T-helper 2 cell treated with Interferon-gamma antibody and Interleukin-4, amounts not matched to agents 5 μg/mL and 100 μg/mL, for 36 hours (primary cell): Measurements from ENCODE around the gene TEX22.
A peak's percentile ranks its signal among the peaks of the same experiment; 100 is the strongest.

Source experiments
- DNase-seq: peaks from one replicate; pipeline ENCODE4 v3.0.0; 2021; ENCODE audit warnings: low spot score
- H3K27ac Mint-ChIP-seq: one replicate; pipeline ENCODE4 v1.8.0; 2021; ENCODE audit warnings: mild to moderate bottlenecking, mixed read lengths
- H3K27me3 Mint-ChIP-seq: one replicate; pipeline ENCODE4 v1.8.0; 2021; ENCODE audit warnings: low read depth, mixed read lengths
- H3K36me3 Mint-ChIP-seq: one replicate; pipeline ENCODE4 v1.8.0; 2021; ENCODE audit warnings: low read depth, mixed read lengths
- H3K4me1 Mint-ChIP-seq: one replicate; pipeline ENCODE4 v1.8.0; 2021; ENCODE audit warnings: low read depth, mixed read lengths
- H3K4me3 Mint-ChIP-seq: one replicate; pipeline ENCODE4 v1.8.0; 2022; ENCODE audit warnings: mild to moderate bottlenecking, moderate library complexity, mixed read lengths
- H3K9me3 Mint-ChIP-seq: one replicate; pipeline ENCODE4 v1.8.0; 2021; ENCODE audit warnings: mixed read lengths

Gene TEX22

GRCh38 chr14:105394714-105395537 is 3.4 kb upstream of the TEX22 start:
- H3K27me3 Mint-ChIP-seq = no peaks in the 10 kb centered on the region
- DNase-seq = no peak
- H3K27ac Mint-ChIP-seq = no peak overlapping the region
- no peak overlapping the region for H3K4me3 Mint-ChIP-seq
- no peaks in the 10 kb centered on the region for H3K9me3 Mint-ChIP-seq
- H3K36me3 Mint-ChIP-seq = peaks cover 11% of the 10 kb centered on the region
- peaks cover 10% of the 10 kb centered on the region for H3K4me1 Mint-ChIP-seq

GRCh38 chr14:105395538-105395854 is 2.8 kb upstream of the TEX22 start:
- H3K4me1 Mint-ChIP-seq = peaks cover 5% of the 10 kb centered on the region
- no peak overlapping the region for H3K4me3 Mint-ChIP-seq
- no peak overlapping the region for H3K27ac Mint-ChIP-seq
- no peaks in the 10 kb centered on the region for H3K27me3 Mint-ChIP-seq
- peaks cover 16% of the 10 kb centered on the region for H3K36me3 Mint-ChIP-seq
- DNase-seq = no peak
- H3K9me3 Mint-ChIP-seq = peaks cover 2% of the 10 kb centered on the region

- Mint-ChIP-seq H3K4me3 (peak overlapping the region; percentile 70), H3K9me3 (peaks cover 11% of the 10 kb centered on the region), H3K4me1 (peaks cover 5% of the 10 kb centered on the region), H3K36me3 (peaks cover 32% of the 10 kb centered on the region), H3K27ac (peak overlapping the region; percentile 79), H3K27me3 (no peaks in the 10 kb centered on the region)
- no peak for DNase-seq
Measured at GRCh38 chr14:105397350-105397931, 897 bp upstream of the TEX22 start.

GRCh38 chr14:105398726-105399465 is 558 bp downstream of the TEX22 start:
- no peak for DNase-seq
- Mint-ChIP-seq H3K27ac (peak overlapping the region; percentile 90), H3K4me1 (peaks cover 6% of the 10 kb centered on the region), H3K9me3 (peaks cover 11% of the 10 kb centered on the region), H3K27me3 (no peaks in the 10 kb centered on the region), H3K36me3 (peaks cover 35% of the 10 kb centered on the region), H3K4me3 (peak overlapping the region; percentile 93)

GRCh38 chr14:105399466-105399775 is 1.1 kb downstream of the TEX22 start:
- peaks cover 36% of the 10 kb centered on the region for H3K36me3 Mint-ChIP-seq
- DNase-seq = no peak
- H3K27ac Mint-ChIP-seq = peak overlapping the region; percentile 90
- peaks cover 11% of the 10 kb centered on the region for H3K9me3 Mint-ChIP-seq
- H3K27me3 Mint-ChIP-seq = no peaks in the 10 kb centered on the region
- H3K4me1 Mint-ChIP-seq = peaks cover 11% of the 10 kb centered on the region
- H3K4me3 Mint-ChIP-seq = peak overlapping the region; percentile 93

- Mint-ChIP-seq H3K4me1 (peaks cover 15% of the 10 kb centered on the region), H3K9me3 (peaks cover 11% of the 10 kb centered on the region), H3K4me3 (peak overlapping the region; percentile 93), H3K36me3 (peaks cover 40% of the 10 kb centered on the region), H3K27ac (no peak overlapping the region), H3K27me3 (no peaks in the 10 kb centered on the region)
- no peak for DNase-seq
Measured at GRCh38 chr14:105400016-105400415, 1.7 kb downstream of the TEX22 start.

- peaks cover 42% of the 10 kb centered on the region for H3K36me3 Mint-ChIP-seq
- H3K9me3 Mint-ChIP-seq = peaks cover 11% of the 10 kb centered on the region
- H3K4me3 Mint-ChIP-seq = no peak overlapping the region
- no peaks in the 10 kb centered on the region for H3K27me3 Mint-ChIP-seq
- no peak for DNase-seq
- peaks cover 15% of the 10 kb centered on the region for H3K4me1 Mint-ChIP-seq
- no peak overlapping the region for H3K27ac Mint-ChIP-seq
Measured at GRCh38 chr14:105401699-105402098, 3.4 kb downstream of the TEX22 start.

- no peak for DNase-seq
- H3K36me3 Mint-ChIP-seq = peaks cover 7% of the 10 kb centered on the region
Measured at GRCh38 chr14:105408592-105408991, 10.3 kb downstream of the TEX22 start.

GRCh38 chr14:105409364-105409763 is 11.0 kb downstream of the TEX22 start:
- H3K27me3 Mint-ChIP-seq = peaks cover 30% of the 10 kb centered on the region
- peaks cover 6% of the 10 kb centered on the region for H3K4me1 Mint-ChIP-seq
- no peak overlapping the region for H3K27ac Mint-ChIP-seq
- peaks cover 7% of the 10 kb centered on the region for H3K36me3 Mint-ChIP-seq
- H3K4me3 Mint-ChIP-seq = no peak overlapping the region
- no peaks in the 10 kb centered on the region for H3K9me3 Mint-ChIP-seq
- no peak for DNase-seq

More at GRCh38 chr14:105408592-105408991, 10.3 kb downstream of the TEX22 start:
- peaks cover 26% of the 10 kb centered on the region for H3K27me3 Mint-ChIP-seq
- no peak overlapping the region for H3K4me3 Mint-ChIP-seq
- no peak overlapping the region for H3K27ac Mint-ChIP-seq
- H3K9me3 Mint-ChIP-seq = no peaks in the 10 kb centered on the region
- H3K4me1 Mint-ChIP-seq = peaks cover 10% of the 10 kb centered on the region

- H3K36me3 Mint-ChIP-seq = no peaks in the 10 kb centered on the region
- H3K9me3 Mint-ChIP-seq = no peaks in the 10 kb centered on the region
- DNase-seq = no peak
- peaks cover 4% of the 10 kb centered on the region for H3K4me1 Mint-ChIP-seq
- peaks cover 30% of the 10 kb centered on the region for H3K27me3 Mint-ChIP-seq
- H3K27ac Mint-ChIP-seq = no peak overlapping the region
- H3K4me3 Mint-ChIP-seq = no peak overlapping the region
Measured at GRCh38 chr14:105410642-105411016, 12.3 kb downstream of the TEX22 start.

- Mint-ChIP-seq H3K27ac (no peak overlapping the region), H3K4me3 (peak overlapping the region; percentile 26), H3K9me3 (no peaks in the 10 kb centered on the region), H3K36me3 (no peaks in the 10 kb centered on the region), H3K4me1 (peaks cover 4% of the 10 kb centered on the region), H3K27me3 (peaks cover 30% of the 10 kb centered on the region)
- DNase-seq = no peak
Measured at GRCh38 chr14:105411017-105411941, 12.9 kb downstream of the TEX22 start.

GRCh38 chr14:105411985-105412770 is 13.8 kb downstream of the TEX22 start:
- DNase-seq = no peak
- Mint-ChIP-seq H3K4me3 (no peak overlapping the region), H3K27ac (no peak overlapping the region), H3K4me1 (peaks cover 4% of the 10 kb centered on the region), H3K9me3 (no peaks in the 10 kb centered on the region), H3K36me3 (no peaks in the 10 kb centered on the region), H3K27me3 (peaks cover 30% of the 10 kb centered on the region)
